ENCODE measurements around the gene STK16. TPM values are rescaled to one million over a fixed set of nuclear protein-coding genes. Genes with fewer than 3 reads are reported as not detected.

Gene STK16
- total and polyA plus RNA-seq, 4 donors, result 5.8 to 44.3 (median 23.7) TPM

DNA sequence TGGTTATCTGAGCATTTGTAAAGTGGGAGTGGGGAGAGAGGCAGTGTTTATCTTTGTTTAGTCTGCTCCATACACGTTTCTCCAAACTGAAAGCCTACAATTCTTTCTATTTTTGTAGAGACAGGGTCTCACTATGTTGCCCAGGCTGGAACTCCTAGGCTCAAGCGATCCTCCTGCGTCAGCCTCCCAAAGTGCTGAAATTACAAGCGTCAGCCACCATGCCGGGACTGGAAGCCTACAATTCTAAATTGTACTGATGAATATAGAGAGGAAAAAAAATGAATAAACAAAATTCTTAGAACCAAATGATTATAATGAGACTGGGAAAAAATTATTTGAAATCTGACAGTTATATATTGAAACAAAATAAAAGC, 40.1 kb upstream of the STK16 start (continued):
- no peak for TF ChIP-seq NR2F2 (IDR thresholded peaks at IDR 0.05)
- TF ChIP-seq EGR1 (IDR thresholded peaks at IDR 0.05; ENCODE audit: low read depth in 2 of 2), result no peak
- TF ChIP-seq JUND (IDR thresholded peaks at IDR 0.05), result no peak
- no peak for TF ChIP-seq HNF4A (conservative IDR thresholded peaks at IDR 0.05)
- no peak for TF ChIP-seq RXRA (IDR thresholded peaks at IDR 0.05)
- no peak for TF ChIP-seq YY1 (IDR thresholded peaks at IDR 0.05)
- TF ChIP-seq, protein P1, sequence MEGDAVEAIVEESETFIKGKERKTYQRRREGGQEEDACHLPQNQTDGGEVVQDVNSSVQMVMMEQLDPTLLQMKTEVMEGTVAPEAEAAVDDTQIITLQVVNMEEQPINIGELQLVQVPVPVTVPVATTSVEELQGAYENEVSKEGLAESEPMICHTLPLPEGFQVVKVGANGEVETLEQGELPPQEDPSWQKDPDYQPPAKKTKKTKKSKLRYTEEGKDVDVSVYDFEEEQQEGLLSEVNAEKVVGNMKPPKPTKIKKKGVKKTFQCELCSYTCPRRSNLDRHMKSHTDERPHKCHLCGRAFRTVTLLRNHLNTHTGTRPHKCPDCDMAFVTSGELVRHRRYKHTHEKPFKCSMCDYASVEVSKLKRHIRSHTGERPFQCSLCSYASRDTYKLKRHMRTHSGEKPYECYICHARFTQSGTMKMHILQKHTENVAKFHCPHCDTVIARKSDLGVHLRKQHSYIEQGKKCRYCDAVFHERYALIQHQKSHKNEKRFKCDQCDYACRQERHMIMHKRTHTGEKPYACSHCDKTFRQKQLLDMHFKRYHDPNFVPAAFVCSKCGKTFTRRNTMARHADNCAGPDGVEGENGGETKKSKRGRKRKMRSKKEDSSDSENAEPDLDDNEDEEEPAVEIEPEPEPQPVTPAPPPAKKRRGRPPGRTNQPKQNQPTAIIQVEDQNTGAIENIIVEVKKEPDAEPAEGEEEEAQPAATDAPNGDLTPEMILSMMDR (IDR thresholded peaks at IDR 0.05; ENCODE audit: low read depth, low read length, missing input control), result no peak

DNA sequence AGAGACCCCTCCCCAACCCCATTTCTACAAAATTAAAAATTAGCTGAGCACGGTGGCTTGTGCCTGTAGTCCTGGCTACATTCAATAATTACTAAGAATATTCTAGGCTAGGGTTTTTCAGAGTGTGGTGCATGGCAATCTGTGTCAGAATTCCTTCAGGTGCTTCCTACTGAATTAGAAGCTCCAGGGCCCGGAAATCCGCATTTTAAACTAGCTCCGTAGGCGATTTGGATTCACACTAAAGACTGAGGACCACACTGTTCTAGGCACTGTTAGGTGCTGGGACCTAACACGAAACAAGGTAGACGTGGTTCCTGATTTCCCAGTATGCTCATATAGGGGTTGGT, 39.3 kb upstream of the STK16 start:
- Histone ChIP-seq H3K9ac (ENCODE audit: low read depth in 1 of 2, low read length in 2 of 2) (peak overlapping the region; percentile 89 to 97), H3K9me3 (ENCODE audit: control insufficient read depth in 4 of 4, low read length in 3 of 4) (no peaks in the 10 kb centered on the region), H3K36me3 (ENCODE audit: control insufficient read depth in 4 of 4, insufficient read depth in 3 of 4, low read depth in 1 of 4, low read length in 3 of 4) (peaks cover 2 to 16% (median 8%) of the 10 kb centered on the region in 4 donors), H3K4me1 (ENCODE audit: control insufficient read depth in 4 of 4, insufficient read depth in 4 of 4, low read length in 3 of 4) (peaks cover 3 to 26% (median 23%) of the 10 kb centered on the region in 4 donors), H3K4me3 (ENCODE audit: low read depth in 1 of 3, low read length in 3 of 3) (peak overlapping the region; percentile 78 to 95 (median 84)), H3K27me3 (ENCODE audit: control insufficient read depth in 4 of 4, insufficient read depth in 4 of 4, low read length in 3 of 4) (no peaks in the 10 kb centered on the region), H3K27ac (ENCODE audit: low read depth in 1 of 2, low read length in 2 of 2) (peak overlapping the region; percentile 95 to 97)
- WGBS, result 22% methylated on average over 7 of the region's 7 CpGs
- no peak for DNase-seq (ENCODE audit: low spot score)
- TF ChIP-seq, protein P1 (IDR thresholded peaks at IDR 0.05; ENCODE audit: low read depth, low read length, missing input control), result no peak
- TF ChIP-seq RAD21 (IDR thresholded peaks at IDR 0.05) (no peak), HNF4G (IDR thresholded peaks at IDR 0.05) (no peak), FOXA2 (IDR thresholded peaks at IDR 0.05) (no peak), EGR1 (IDR thresholded peaks at IDR 0.05; ENCODE audit: low read depth in 2 of 2) (no peak), YY1 (IDR thresholded peaks at IDR 0.05) (no peak)

DNA sequence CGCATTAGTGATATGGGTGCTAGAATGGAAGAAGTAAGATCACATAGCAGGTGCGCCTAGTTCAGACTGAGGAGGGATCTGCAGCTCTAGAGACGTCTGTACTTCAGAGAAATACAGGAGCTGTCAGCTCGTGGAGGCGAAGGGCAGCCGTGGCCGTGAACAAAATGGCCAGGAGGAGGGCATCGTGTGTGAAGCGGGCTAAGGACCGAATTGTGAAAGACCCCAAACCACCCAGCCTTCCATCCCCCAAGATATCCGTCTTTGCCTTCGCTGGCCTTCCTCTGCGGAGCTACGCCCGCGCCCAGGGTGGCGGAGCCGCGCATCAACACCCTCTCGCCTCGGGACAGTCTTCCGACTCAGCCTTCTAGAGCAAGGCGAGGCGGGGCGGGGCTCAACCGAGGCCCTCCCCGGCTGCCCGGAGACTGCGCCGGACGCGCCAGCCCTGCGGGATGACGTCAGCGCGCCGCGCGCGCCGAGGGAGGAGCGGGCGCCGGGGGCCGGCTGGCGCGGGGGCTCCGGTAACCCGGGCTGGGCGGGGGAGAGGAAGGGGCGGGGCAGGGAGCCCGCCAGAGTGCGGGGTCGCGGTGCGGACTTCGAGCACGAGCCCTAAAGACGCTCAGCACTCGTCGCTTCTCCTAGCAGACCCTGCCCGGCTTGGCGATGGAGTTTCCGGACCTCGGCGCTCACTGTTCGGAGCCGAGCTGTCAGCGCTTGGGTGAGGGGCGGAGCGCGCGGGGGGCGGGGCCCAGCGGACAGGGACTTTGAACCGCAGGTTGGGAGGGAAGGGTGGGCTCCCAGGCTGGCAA, 38.7 kb upstream of the STK16 start, which contains the start of gene ZFAND2B:
ZFAND2B (plus strand) TSS at position 455 of the 806 bp plus-strand sequence; CDS start at position 661, 206 bp downstream.
- peaks cover 2 to 16% (median 8%) of the 10 kb centered on the region in 4 donors for H3K36me3 ChIP-seq (ENCODE audit: control insufficient read depth in 4 of 4, insufficient read depth in 3 of 4, low read depth in 1 of 4, low read length in 3 of 4)
- H3K9ac ChIP-seq (ENCODE audit: low read depth in 1 of 2, low read length in 2 of 2), result peak within 1 kb of the TSS; percentile 89 to 97
- WGBS, result under 1% methylated on average over 75 of the region's 76 CpGs
- H3K9me3 ChIP-seq (ENCODE audit: control insufficient read depth in 4 of 4, low read length in 3 of 4), result no peaks in the 10 kb centered on the region
- H3K27me3 ChIP-seq (ENCODE audit: control insufficient read depth in 4 of 4, insufficient read depth in 4 of 4, low read length in 3 of 4), result no peaks in the 10 kb centered on the region
- peak within 1 kb of the TSS; percentile 95 to 97 for H3K27ac ChIP-seq (ENCODE audit: low read depth in 1 of 2, low read length in 2 of 2)
- peaks cover 3 to 26% (median 23%) of the 10 kb centered on the region in 4 donors for H3K4me1 ChIP-seq (ENCODE audit: control insufficient read depth in 4 of 4, insufficient read depth in 4 of 4, low read length in 3 of 4)
- DNase-seq (ENCODE audit: low spot score), result peak; percentile 94
- peak within 1 kb of the TSS; percentile 78 to 95 (median 84) for H3K4me3 ChIP-seq (ENCODE audit: low read depth in 1 of 3, low read length in 3 of 3)
- TF ChIP-seq, protein P2, sequence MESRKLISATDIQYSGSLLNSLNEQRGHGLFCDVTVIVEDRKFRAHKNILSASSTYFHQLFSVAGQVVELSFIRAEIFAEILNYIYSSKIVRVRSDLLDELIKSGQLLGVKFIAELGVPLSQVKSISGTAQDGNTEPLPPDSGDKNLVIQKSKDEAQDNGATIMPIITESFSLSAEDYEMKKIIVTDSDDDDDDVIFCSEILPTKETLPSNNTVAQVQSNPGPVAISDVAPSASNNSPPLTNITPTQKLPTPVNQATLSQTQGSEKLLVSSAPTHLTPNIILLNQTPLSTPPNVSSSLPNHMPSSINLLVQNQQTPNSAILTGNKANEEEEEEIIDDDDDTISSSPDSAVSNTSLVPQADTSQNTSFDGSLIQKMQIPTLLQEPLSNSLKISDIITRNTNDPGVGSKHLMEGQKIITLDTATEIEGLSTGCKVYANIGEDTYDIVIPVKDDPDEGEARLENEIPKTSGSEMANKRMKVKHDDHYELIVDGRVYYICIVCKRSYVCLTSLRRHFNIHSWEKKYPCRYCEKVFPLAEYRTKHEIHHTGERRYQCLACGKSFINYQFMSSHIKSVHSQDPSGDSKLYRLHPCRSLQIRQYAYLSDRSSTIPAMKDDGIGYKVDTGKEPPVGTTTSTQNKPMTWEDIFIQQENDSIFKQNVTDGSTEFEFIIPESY (IDR thresholded peaks at IDR 0.05), result no peak
- TF ChIP-seq HNF4G (IDR thresholded peaks at IDR 0.05), result peak; percentile 60
- TF ChIP-seq, protein P3, sequence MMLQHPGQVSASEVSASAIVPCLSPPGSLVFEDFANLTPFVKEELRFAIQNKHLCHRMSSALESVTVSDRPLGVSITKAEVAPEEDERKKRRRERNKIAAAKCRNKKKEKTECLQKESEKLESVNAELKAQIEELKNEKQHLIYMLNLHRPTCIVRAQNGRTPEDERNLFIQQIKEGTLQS (IDR thresholded peaks at IDR 0.05), result no peak
- no peak for TF ChIP-seq FOXA2 (IDR thresholded peaks at IDR 0.05)
- TF ChIP-seq, protein P4, sequence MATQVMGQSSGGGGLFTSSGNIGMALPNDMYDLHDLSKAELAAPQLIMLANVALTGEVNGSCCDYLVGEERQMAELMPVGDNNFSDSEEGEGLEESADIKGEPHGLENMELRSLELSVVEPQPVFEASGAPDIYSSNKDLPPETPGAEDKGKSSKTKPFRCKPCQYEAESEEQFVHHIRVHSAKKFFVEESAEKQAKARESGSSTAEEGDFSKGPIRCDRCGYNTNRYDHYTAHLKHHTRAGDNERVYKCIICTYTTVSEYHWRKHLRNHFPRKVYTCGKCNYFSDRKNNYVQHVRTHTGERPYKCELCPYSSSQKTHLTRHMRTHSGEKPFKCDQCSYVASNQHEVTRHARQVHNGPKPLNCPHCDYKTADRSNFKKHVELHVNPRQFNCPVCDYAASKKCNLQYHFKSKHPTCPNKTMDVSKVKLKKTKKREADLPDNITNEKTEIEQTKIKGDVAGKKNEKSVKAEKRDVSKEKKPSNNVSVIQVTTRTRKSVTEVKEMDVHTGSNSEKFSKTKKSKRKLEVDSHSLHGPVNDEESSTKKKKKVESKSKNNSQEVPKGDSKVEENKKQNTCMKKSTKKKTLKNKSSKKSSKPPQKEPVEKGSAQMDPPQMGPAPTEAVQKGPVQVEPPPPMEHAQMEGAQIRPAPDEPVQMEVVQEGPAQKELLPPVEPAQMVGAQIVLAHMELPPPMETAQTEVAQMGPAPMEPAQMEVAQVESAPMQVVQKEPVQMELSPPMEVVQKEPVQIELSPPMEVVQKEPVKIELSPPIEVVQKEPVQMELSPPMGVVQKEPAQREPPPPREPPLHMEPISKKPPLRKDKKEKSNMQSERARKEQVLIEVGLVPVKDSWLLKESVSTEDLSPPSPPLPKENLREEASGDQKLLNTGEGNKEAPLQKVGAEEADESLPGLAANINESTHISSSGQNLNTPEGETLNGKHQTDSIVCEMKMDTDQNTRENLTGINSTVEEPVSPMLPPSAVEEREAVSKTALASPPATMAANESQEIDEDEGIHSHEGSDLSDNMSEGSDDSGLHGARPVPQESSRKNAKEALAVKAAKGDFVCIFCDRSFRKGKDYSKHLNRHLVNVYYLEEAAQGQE (IDR thresholded peaks at IDR 0.05), result no peak
- TF ChIP-seq TAF1 (conservative IDR thresholded peaks at IDR 0.05), result peak; percentile 72
- TF ChIP-seq GABPA (IDR thresholded peaks at IDR 0.05 in 1 of 2, conservative IDR thresholded peaks at IDR 0.05 in 1 of 2), result no peak
- no peak for TF ChIP-seq NR2F2 (IDR thresholded peaks at IDR 0.05)
- TF ChIP-seq JUND (IDR thresholded peaks at IDR 0.05), result no peak
- TF ChIP-seq FOXA1 (IDR thresholded peaks at IDR 0.05), result no peak
- TF ChIP-seq RXRA (IDR thresholded peaks at IDR 0.05), result no peak
- peak; percentile 66 to 69 for TF ChIP-seq HNF4A (conservative IDR thresholded peaks at IDR 0.05)

Data from liver (tissue), 9 donors.